ENCODE results near the gene SARS2.
A peak's percentile ranks its signal among the peaks of the same experiment; 100 is the strongest.

Gene SARS2

DNA sequence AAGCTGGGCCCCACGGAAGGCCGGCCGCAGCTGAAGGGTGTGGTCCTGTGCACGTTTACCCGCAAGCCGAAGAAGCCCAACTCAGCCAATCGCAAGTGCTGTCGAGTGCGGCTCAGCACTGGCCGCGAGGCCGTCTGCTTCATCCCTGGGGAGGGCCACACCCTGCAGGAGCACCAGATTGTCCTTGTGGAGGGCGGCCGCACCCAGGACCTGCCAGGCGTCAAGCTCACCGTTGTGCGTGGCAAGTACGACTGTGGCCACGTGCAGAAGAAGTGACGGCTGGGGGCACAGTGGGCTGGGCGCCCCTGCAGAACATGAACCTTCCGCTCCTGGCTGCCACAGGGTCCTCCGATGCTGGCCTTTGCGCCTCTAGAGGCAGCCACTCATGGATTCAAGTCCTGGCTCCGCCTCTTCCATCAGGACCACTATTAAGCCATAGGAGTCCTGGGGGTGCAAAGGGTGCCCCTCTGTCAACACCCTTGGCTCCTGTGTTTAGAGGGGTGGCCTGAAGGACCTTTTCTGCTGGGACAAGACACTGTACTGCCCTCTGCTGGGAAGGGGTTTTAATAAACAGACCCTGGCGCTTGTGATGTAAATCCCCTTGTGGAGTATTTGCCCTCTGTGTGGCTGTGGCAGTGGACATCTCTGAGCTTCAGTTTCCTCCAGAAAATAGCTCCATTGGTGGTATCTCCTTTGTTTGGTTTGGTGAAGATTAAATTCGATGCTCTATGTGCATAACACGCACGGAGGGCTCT, 2.0 kb upstream of the SARS2 start:
- peaks cover 40% of the 10 kb centered on the region for H3K36me3 ChIP-seq (ENCODE audit: insufficient read depth, insufficient read length, low read length)
- no peak overlapping the region for H3K4me3 ChIP-seq (ENCODE audit: insufficient read length, low read depth)
- no peak overlapping the region for H3K9ac ChIP-seq (ENCODE audit: insufficient read length, low read depth)
- DNase-seq (ENCODE audit: low read depth, low spot score), result peak; percentile 20
- peaks cover 24% of the 10 kb centered on the region for H3K9me3 ChIP-seq (ENCODE audit: insufficient read depth, low read length)
- H3K27me3 ChIP-seq (ENCODE audit: insufficient read depth, insufficient read length), result no peaks in the 10 kb centered on the region
- TF ChIP-seq SUZ12 (IDR thresholded peaks at IDR 0.05; ENCODE audit: extremely low read depth, insufficient read depth, insufficient read length) (no peak), ZNF274 (IDR thresholded peaks at IDR 0.05; ENCODE audit: low read depth, low read length) (no peak), YY1 (IDR thresholded peaks at IDR 0.05; ENCODE audit: insufficient read depth, insufficient read length) (no peak)
- peaks cover 4% of the 10 kb centered on the region for H3K4me1 ChIP-seq (ENCODE audit: insufficient read depth, insufficient read length)

DNA sequence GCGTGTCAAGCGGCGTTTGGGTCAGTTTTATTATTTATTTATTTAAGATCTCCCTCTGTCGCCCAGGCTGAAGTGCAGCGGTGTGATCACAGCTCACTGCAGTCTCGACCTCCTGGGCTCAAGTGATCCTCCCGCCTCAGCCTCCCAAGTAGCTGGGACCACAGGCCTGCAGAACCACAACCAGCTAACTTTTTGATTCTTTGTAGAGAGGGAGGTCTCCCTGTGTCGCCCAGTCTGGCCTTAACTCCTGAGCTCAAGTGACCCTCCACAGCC, 894 bp upstream of the SARS2 start:
- peaks cover 44% of the 10 kb centered on the region for H3K36me3 ChIP-seq (ENCODE audit: insufficient read depth, insufficient read length, low read length)
- peak overlapping the region; percentile 79 for H3K9ac ChIP-seq (ENCODE audit: insufficient read length, low read depth)
- peak overlapping the region; percentile 94 for H3K4me3 ChIP-seq (ENCODE audit: insufficient read length, low read depth)
- peaks cover 24% of the 10 kb centered on the region for H3K9me3 ChIP-seq (ENCODE audit: insufficient read depth, low read length)
- DNase-seq (ENCODE audit: low read depth, low spot score), result no peak
- TF ChIP-seq YY1 (IDR thresholded peaks at IDR 0.05; ENCODE audit: insufficient read depth, insufficient read length), result no peak
- no peak for TF ChIP-seq SUZ12 (IDR thresholded peaks at IDR 0.05; ENCODE audit: extremely low read depth, insufficient read depth, insufficient read length)
- no peak for TF ChIP-seq ZNF274 (IDR thresholded peaks at IDR 0.05; ENCODE audit: low read depth, low read length)
- H3K4me1 ChIP-seq (ENCODE audit: insufficient read depth, insufficient read length), result peaks cover 4% of the 10 kb centered on the region
- H3K27me3 ChIP-seq (ENCODE audit: insufficient read depth, insufficient read length), result no peaks in the 10 kb centered on the region

DNA sequence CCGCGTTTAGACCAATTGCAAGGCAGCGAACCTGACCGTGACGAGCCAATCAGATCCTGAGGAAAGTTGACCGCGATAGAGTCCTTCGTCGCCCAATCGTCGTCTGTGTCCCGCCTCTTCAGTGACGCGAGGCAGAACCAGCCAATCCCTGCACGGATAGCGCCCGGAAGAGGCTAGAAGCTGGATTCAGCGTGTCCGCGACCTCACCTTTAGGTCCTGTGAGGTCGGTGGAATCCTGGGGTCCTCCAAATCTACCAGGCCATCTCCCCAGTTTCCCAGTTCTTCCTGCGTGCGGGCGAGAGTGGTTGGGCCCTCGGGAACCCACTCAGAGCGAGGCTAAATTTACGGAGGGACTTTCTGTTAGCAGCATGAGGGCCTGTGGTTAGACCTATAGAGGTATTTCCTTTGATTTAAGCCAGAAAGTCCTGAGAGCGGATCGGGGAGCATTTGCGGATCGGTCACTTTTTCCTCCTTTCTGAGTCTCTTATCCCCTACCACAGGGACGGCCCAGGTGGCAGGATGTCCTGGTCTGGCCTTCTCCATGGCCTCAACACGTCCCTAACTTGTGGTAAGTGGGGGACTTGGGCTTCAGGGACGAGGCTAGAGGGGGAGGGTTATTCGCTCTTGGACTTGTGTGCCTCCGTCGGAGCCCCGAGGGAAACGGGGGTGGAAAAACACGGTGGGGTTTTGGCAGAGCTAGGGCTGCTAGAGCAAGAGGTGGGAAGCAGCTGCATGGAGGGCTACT, 385 bp upstream of the SARS2 start, which contains the start of gene MRPS12:
Gene MRPS12, plus strand, starts transcription at position 169 of the 745 bp plus-strand sequence. Its CDS starts 351 bp downstream, at position 520.
- Histone ChIP-seq H3K4me3 (ENCODE audit: insufficient read length, low read depth) (peak within 1 kb of the TSS; percentile 94), H3K9me3 (ENCODE audit: insufficient read depth, low read length) (peaks cover 24% of the 10 kb centered on the region), H3K4me1 (ENCODE audit: insufficient read depth, insufficient read length) (peaks cover 4% of the 10 kb centered on the region), H3K9ac (ENCODE audit: insufficient read length, low read depth) (peak within 1 kb of the TSS; percentile 79), H3K27me3 (ENCODE audit: insufficient read depth, insufficient read length) (no peaks in the 10 kb centered on the region), H3K36me3 (ENCODE audit: insufficient read depth, insufficient read length, low read length) (peaks cover 49% of the 10 kb centered on the region)
- no peak for TF ChIP-seq SUZ12 (IDR thresholded peaks at IDR 0.05; ENCODE audit: extremely low read depth, insufficient read depth, insufficient read length)
- DNase-seq (ENCODE audit: low read depth, low spot score), result peak; percentile 98

DNA sequence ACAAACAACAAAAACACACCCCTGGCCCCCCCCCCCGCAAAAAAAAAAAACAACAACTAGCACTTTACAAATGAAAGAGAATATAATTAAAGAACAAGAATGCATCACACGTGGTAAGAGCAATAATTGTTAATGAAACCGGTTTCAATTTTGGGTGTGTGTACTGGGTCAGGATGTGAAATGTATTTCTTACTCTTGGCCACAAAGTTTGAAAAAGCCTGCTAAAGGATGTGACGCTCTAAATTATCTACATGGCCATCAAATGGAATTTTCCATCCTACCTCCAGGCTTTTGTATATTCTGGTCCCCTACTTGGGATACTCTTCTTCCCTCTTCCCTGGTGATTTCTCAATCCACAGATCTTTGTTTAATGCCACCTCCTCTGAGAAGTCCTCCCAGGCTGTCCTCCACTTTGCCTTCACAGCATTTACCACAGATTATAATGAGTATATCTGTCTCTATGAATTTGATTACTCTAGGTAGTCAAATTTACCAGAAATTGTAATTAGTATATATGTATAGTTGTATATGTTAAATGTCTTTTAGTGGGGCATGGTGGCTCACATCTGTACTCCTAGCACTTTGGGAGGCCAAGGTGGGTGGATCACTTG, 2.1 kb downstream of the SARS2 start:
- H3K36me3 ChIP-seq (ENCODE audit: insufficient read depth, insufficient read length, low read length), result peaks cover 54% of the 10 kb centered on the region
- H3K4me3 ChIP-seq (ENCODE audit: insufficient read length, low read depth), result no peak overlapping the region
- no peak for DNase-seq (ENCODE audit: low read depth, low spot score)
- no peak for TF ChIP-seq SUZ12 (IDR thresholded peaks at IDR 0.05; ENCODE audit: extremely low read depth, insufficient read depth, insufficient read length)
- TF ChIP-seq ZNF274 (IDR thresholded peaks at IDR 0.05; ENCODE audit: low read depth, low read length), result no peak
- no peak for TF ChIP-seq YY1 (IDR thresholded peaks at IDR 0.05; ENCODE audit: insufficient read depth, insufficient read length)
- peaks cover 4% of the 10 kb centered on the region for H3K4me1 ChIP-seq (ENCODE audit: insufficient read depth, insufficient read length)
- H3K9me3 ChIP-seq (ENCODE audit: insufficient read depth, low read length), result 0 out of 2 replicates have a peak, but pooled peaks cover 2% of the 10 kb centered on the region
- H3K9ac ChIP-seq (ENCODE audit: insufficient read length, low read depth), result no peak overlapping the region
- H3K27me3 ChIP-seq (ENCODE audit: insufficient read depth, insufficient read length), result no peaks in the 10 kb centered on the region

DNA sequence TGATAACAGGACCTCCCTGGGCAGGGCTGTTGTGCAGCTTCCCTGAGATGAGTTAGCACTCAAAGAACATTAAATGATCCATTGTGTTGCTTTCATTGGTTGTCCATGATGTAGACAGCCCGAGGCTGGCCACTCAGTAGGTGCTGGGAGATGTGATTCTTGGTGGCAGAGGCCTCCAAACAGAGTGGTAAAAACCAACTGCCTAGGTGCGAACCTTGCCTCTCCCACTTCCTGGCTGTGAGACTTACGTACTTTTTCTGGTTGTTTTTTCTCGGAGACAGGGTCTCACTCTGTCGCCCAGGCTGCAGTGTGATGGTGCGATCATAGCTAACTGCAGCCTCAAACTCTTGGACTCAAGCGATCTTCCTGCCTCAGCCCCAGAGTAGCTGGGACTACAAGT, 6.2 kb downstream of the SARS2 start:
- Histone ChIP-seq H3K4me3 (ENCODE audit: insufficient read length, low read depth) (no peak overlapping the region), H3K9me3 (ENCODE audit: insufficient read depth, low read length) (no peaks in the 10 kb centered on the region), H3K36me3 (ENCODE audit: insufficient read depth, insufficient read length, low read length) (peaks cover 56% of the 10 kb centered on the region), H3K4me1 (ENCODE audit: insufficient read depth, insufficient read length) (no peaks in the 10 kb centered on the region), H3K27me3 (ENCODE audit: insufficient read depth, insufficient read length) (no peaks in the 10 kb centered on the region), H3K9ac (ENCODE audit: insufficient read length, low read depth) (no peak overlapping the region)
- DNase-seq (ENCODE audit: low read depth, low spot score), result no peak
- no peak for TF ChIP-seq SUZ12 (IDR thresholded peaks at IDR 0.05; ENCODE audit: extremely low read depth, insufficient read depth, insufficient read length)
- TF ChIP-seq ZNF274 (IDR thresholded peaks at IDR 0.05; ENCODE audit: low read depth, low read length), result no peak
- no peak for TF ChIP-seq YY1 (IDR thresholded peaks at IDR 0.05; ENCODE audit: insufficient read depth, insufficient read length)

DNA sequence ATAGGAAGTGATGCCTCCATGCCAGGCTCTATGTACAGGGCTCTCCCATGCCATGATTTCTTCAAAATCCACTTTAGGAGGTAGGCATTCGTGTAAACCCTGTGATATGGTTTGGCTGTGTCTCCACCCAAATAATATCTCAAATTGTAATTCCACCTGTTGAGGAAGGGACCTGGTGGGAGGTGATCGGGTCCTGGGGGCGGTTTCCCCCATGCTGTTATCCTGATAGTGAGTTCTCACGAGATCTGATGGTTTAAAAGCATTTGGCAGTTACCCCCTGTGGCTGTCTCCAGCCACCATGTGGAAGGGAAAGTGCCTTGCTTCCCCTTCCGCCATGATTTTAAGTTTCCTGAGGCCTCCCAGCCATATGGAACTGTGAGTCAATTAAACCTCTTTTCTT, 8.1 kb downstream of the SARS2 start:
- Histone ChIP-seq H3K27me3 (ENCODE audit: insufficient read depth, insufficient read length) (no peaks in the 10 kb centered on the region), H3K4me3 (ENCODE audit: insufficient read length, low read depth) (no peak overlapping the region), H3K4me1 (ENCODE audit: insufficient read depth, insufficient read length) (peaks cover 3% of the 10 kb centered on the region), H3K9me3 (ENCODE audit: insufficient read depth, low read length) (no peaks in the 10 kb centered on the region), H3K36me3 (ENCODE audit: insufficient read depth, insufficient read length, low read length) (peaks cover 52% of the 10 kb centered on the region), H3K9ac (ENCODE audit: insufficient read length, low read depth) (no peak overlapping the region)
- DNase-seq (ENCODE audit: low read depth, low spot score), result no peak
- no peak for TF ChIP-seq SUZ12 (IDR thresholded peaks at IDR 0.05; ENCODE audit: extremely low read depth, insufficient read depth, insufficient read length)
- no peak for TF ChIP-seq ZNF274 (IDR thresholded peaks at IDR 0.05; ENCODE audit: low read depth, low read length)
- no peak for TF ChIP-seq YY1 (IDR thresholded peaks at IDR 0.05; ENCODE audit: insufficient read depth, insufficient read length)
